NT2/D1 (cell line): ENCODE measurements around the gene FOXO3.
"Not testable (repeated sequence)": the region's sequence is repeated elsewhere in the genome, so short reads cannot be mapped to it uniquely, and the experiment has no call there.

ENCODE experiments used
- DNase-seq: peaks from one replicate; pipeline ENCODE4 v3.0.0-alpha.2; 2011; ENCODE audit warnings: low read depth, low spot score
- H3K27me3 ChIP-seq: 2 replicates; pipeline ENCODE4 v1.6.0; 2011; ENCODE audit warnings: mild to moderate bottlenecking; ENCODE audit not compliant: insufficient read length, insufficient read depth
- H3K36me3 ChIP-seq: 2 replicates; pipeline ENCODE4 v1.6.1; 2011; ENCODE audit warnings: mild to moderate bottlenecking, low read length, mixed read lengths; ENCODE audit not compliant: insufficient read depth, insufficient read length
- H3K4me1 ChIP-seq: 2 replicates; pipeline ENCODE4 v1.5.1; 2011; ENCODE audit not compliant: insufficient read depth, insufficient read length
- H3K4me3 ChIP-seq: 2 replicates; pipeline ENCODE4 v1.5.1; 2011; ENCODE audit warnings: low read depth; ENCODE audit not compliant: insufficient read length
- H3K9ac ChIP-seq: 2 replicates; pipeline ENCODE4 v1.6.0; 2011; ENCODE audit warnings: low read depth; ENCODE audit not compliant: insufficient read length
- H3K9me3 ChIP-seq: 2 replicates; pipeline ENCODE4 v1.5.1; 2011; ENCODE audit warnings: mild to moderate bottlenecking, low read length; ENCODE audit not compliant: insufficient read depth
- SUZ12 ChIP-seq: IDR thresholded peaks from 2 replicates; pipeline ENCODE4 v1.6.1; 2011; ENCODE audit not compliant: insufficient read length, insufficient read depth; ENCODE audit errors: extremely low read depth
- YY1 ChIP-seq: IDR thresholded peaks from 2 replicates; pipeline ENCODE4 v1.6.1; 2011; ENCODE audit not compliant: insufficient read length, insufficient read depth
- ZNF274 ChIP-seq: IDR thresholded peaks from 2 replicates; pipeline ENCODE4 v1.6.1; 2011; ENCODE audit warnings: mild to moderate bottlenecking, low read depth, low read length

FOXO3 gene

DNA sequence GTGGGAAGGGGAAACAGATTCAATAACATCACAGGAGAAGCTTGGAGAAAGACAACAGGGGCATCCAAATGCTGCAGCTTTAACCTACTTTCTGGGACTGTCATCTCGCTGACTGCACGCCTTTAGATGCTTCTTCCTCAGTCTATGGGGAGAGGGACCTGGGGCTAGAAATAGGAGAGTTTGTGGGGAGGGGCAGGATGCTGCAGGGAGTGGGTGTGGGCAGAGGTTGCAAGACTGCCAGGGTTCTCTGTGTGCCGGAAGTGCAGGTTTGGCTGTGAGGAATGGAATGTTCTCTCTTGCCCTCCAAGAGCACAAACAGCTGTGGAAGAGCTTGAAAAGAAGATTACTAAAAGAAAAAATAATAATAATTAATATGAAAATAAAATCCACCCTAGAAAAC lies 93.2 kb downstream of the FOXO3 start:
- no peak for DNase-seq
- no peak overlapping the region for H3K4me3 ChIP-seq
- H3K9ac ChIP-seq: no peak overlapping the region
- no peak for TF ChIP-seq SUZ12
- TF ChIP-seq YY1: no peak
- TF ChIP-seq ZNF274: no peak
- H3K27me3 ChIP-seq: no peaks in the 10 kb centered on the region
- peaks cover 2% of the 10 kb centered on the region for H3K4me1 ChIP-seq
- no peaks in the 10 kb centered on the region for H3K9me3 ChIP-seq
- no peaks in the 10 kb centered on the region for H3K36me3 ChIP-seq

DNA sequence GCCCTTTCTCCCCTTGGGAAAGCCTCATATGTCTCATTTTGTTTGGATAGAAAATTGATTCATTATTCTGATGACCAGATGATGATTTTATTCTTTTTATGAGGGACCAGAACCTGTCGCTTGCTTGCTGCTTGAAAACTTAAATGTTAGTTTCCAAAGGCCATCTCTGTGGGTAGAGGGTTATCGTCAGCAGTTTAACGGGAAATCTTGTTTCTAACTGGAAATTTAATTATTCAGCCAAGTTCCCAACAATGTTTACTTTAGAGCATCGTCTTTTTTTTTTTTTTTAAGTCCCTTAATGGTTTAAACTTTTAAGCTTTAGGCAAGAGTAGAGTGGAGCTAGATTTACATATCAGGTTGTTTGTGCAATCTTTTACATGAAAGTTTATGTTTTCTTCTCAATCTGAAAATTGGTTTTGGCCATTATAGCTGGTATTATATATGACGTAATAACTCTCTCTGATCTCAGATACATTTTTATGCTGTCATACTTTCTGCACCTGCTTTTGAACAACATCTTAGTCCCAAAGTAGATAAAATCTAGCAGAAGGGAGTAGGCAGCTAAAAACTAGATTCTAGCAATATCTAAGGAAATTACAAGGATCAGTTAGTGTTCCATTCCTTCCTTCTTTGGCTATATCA lies 93.9 kb downstream of the FOXO3 start:
- no peaks in the 10 kb centered on the region for H3K36me3 ChIP-seq
- no peak for DNase-seq
- H3K4me1 ChIP-seq: peaks cover 2% of the 10 kb centered on the region
- no peaks in the 10 kb centered on the region for H3K9me3 ChIP-seq
- no peak overlapping the region for H3K9ac ChIP-seq
- H3K4me3 ChIP-seq: no peak overlapping the region
- H3K27me3 ChIP-seq: no peaks in the 10 kb centered on the region
- TF ChIP-seq YY1 (no peak), ZNF274 (no peak), SUZ12 (no peak)

DNA sequence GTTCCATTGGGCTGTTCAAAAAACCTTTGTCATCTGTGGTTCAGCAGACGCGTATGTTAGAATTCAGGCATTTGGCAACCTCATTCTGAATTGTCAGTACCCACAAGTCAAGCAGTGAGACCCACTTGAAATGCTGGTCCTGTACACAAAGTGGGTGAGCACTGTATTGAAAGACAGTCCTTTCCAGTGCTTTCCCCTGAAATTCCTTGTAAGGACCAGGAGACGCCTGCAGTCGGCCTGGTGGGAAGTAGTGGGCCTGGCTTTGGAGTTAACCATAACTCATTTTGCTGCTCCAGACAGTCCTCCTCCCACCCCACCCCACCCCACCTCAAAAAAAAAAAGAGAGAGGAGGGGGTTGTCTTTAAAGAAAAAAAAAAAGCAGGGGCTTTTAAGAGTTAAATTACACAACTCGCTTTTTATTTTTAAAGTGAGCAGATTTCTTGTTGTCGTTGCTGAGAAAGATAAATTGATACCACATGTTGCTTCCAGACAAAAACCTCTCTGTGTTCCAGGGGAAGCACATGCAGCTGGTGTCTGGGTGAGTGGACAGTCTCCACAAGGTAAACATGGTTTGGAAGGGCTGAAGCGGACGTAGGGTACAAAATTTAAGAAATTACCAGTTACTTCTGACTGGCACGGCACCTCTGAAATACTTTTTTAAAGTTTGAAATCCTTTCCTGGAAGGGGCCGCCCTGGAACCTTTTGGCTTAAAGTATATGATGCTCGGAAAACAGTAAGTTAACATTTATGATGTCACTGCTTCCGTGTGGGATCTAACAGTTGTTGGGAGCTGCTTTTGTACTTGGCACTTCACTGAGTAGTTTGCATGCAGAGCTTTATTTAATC lies 95.3 kb downstream of the FOXO3 start:
- H3K9me3 ChIP-seq: no peaks in the 10 kb centered on the region
- H3K36me3 ChIP-seq: no peaks in the 10 kb centered on the region
- no peak overlapping the region for H3K4me3 ChIP-seq
- no peak overlapping the region for H3K9ac ChIP-seq
- H3K27me3 ChIP-seq: no peaks in the 10 kb centered on the region
- no peak for DNase-seq
- TF ChIP-seq ZNF274: no peak
- TF ChIP-seq SUZ12: no peak
- TF ChIP-seq YY1: no peak
- H3K4me1 ChIP-seq: no peaks in the 10 kb centered on the region

DNA sequence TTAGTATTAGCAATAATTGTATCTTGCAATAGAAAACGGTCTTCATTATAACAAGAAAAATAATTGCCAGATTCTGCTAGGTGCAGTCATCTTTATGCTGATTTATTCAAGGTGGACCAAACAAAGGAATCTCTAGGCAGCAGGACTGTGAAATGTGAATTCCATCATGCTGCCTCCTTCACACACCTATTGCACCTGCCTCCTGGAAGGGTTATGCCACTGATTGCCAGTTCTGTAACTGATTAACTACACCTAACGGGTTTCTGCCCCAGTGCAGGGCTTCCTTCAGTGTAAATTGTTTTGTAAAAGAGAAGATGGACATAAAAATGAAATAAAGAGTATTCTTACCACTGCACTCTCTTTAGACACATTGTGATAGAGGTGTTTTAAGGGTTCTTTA lies 96.1 kb downstream of the FOXO3 start:
- Histone ChIP-seq H3K36me3 (no peaks in the 10 kb centered on the region), H3K27me3 (no peaks in the 10 kb centered on the region), H3K4me1 (no peaks in the 10 kb centered on the region), H3K4me3 (no peak overlapping the region), H3K9me3 (no peaks in the 10 kb centered on the region), H3K9ac (no peak overlapping the region)
- no peak for TF ChIP-seq YY1
- no peak for TF ChIP-seq ZNF274
- TF ChIP-seq SUZ12: no peak
- DNase-seq: no peak

DNA sequence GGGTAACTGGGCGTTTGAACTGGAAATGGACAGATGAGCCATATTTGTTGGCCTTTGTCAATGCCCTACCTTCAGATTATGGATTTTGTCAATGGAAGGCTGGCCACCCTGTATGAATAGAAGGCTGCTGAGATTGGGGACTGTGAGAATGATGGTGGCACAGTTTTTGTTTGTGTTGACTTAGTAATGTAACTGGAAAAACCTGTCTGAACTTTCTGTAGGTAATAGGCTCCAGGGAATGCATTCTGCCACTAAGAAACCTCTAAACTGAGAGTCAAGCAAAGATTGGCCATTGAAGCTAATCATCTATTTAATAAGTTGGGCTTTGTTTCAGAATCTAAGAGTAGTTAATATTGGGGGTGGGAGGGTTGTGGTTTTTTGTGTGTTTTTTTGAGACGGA lies 97.5 kb downstream of the FOXO3 start:
- Histone ChIP-seq H3K9ac (no peak overlapping the region), H3K27me3 (no peaks in the 10 kb centered on the region), H3K9me3 (no peaks in the 10 kb centered on the region), H3K4me3 (no peak overlapping the region), H3K4me1 (no peaks in the 10 kb centered on the region), H3K36me3 (no peaks in the 10 kb centered on the region)
- DNase-seq: no peak
- TF ChIP-seq SUZ12 (no peak), YY1 (no peak), ZNF274 (no peak)

DNA sequence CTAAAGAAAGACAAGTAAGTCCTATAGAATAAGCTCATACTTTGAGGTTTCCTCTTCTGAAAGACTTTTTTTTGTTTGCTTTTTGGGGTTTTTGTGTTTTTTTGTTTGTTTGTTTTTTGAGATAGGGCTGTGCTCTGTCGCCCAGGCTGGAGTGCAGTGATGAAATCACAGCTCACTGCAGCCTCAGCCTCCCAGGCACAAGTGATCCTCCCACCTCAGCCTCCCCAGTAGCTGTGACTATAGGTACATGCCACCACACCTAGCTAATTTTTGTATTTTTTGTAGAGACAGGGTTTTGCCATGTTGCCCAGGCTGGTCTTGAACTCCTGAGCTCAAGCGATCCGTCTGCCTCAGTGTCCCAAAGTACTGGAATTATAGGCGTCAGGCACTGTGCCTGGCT lies 98.1 kb downstream of the FOXO3 start:
- H3K4me3 ChIP-seq, H3K4me1 ChIP-seq, H3K36me3 ChIP-seq, H3K9me3 ChIP-seq, H3K9ac ChIP-seq, H3K27me3 ChIP-seq, DNase-seq: not testable (repeated sequence)

DNA sequence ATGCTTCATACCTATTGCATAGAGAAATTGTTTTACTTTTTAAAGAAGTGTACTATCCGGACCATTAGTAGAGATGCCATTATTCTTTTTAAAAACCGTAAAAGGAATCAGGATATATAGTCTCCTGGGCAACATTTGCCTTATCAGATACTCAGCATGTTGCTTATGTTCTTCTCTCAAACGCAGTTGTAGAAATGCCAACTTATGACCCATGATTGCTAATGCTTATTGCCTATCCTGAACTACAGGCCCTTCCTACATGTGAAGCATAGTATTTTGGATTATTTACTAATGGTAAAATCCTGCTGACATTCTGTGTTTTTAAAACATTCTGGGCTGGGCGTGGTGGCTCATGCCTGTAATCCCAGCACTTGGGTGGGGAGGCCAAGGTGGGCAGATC lies 99.5 kb downstream of the FOXO3 start:
- no peak for TF ChIP-seq YY1
- no peak for TF ChIP-seq SUZ12
- TF ChIP-seq ZNF274: no peak
- no peaks in the 10 kb centered on the region for H3K27me3 ChIP-seq
- no peak for DNase-seq

DNA sequence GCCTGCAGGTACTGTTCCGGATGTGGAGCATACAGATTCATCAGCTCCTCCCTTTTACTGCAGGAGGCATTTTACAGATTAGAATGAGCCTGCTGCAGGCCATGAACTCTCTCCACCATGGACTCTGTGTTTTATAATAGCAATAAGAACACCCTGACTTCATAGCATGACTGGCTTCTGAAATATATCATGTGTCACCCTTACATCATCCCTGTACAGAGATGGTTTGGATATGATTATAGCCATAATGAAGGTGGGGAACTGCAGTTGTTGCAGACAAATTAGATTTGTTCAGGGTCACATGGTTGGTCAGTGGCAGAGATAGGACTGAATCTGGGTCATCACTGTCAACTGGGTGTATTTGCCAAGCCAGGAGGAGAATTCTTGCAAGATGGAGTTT lies 100.7 kb downstream of the FOXO3 start:
- H3K4me3 ChIP-seq: no peak overlapping the region
- no peaks in the 10 kb centered on the region for H3K9me3 ChIP-seq
- no peaks in the 10 kb centered on the region for H3K4me1 ChIP-seq
- TF ChIP-seq YY1 (no peak), SUZ12 (no peak), ZNF274 (no peak)
- peaks cover 9% of the 10 kb centered on the region for H3K36me3 ChIP-seq
- no peak for DNase-seq
- no peaks in the 10 kb centered on the region for H3K27me3 ChIP-seq
- H3K9ac ChIP-seq: no peak overlapping the region

More for the DNA sequence above, 99.5 kb downstream of the FOXO3 start:
- H3K4me1 ChIP-seq: no peaks in the 10 kb centered on the region
- H3K4me3 ChIP-seq: no peak overlapping the region
- no peak overlapping the region for H3K9ac ChIP-seq
- H3K36me3 ChIP-seq: peaks cover 9% of the 10 kb centered on the region
- H3K9me3 ChIP-seq: no peaks in the 10 kb centered on the region
